Ishikawa (cell line): Measurements from ENCODE around the gene RAPGEF6.

Experiments used
- EGR1 ChIP-seq: IDR thresholded peaks from 2 replicates; pipeline ENCODE4 v1.6.1; 2012
- EP300 ChIP-seq: IDR thresholded peaks from 2 replicates; pipeline ENCODE4 v1.6.1; 2012; ENCODE audit warnings: borderline replicate concordance
- MAX ChIP-seq: IDR thresholded peaks from 2 replicates; pipeline ENCODE4 v1.6.1; 2012
- NFIC ChIP-seq: IDR thresholded peaks from 2 replicates; pipeline ENCODE4 v1.6.1; 2012
- REST ChIP-seq: IDR thresholded peaks from 2 replicates; pipeline ENCODE4 v1.6.1; 2012; ENCODE audit warnings: low read depth, mild to moderate bottlenecking

- TF ChIP-seq MAX (no peak), REST (no peak), EGR1 (no peak), EP300 (no peak), NFIC (no peak)
Observed at GRCh38 chr5:131431794-131432193, 203.2 kb downstream of the RAPGEF6 start.
